K562 (cell line): ENCODE measurements around the gene SYF2. TPM values are rescaled to one million over a fixed set of nuclear protein-coding genes. Genes with fewer than 3 reads are reported as not detected.

Experiments used
- BRCA1 ChIP-seq, 2 experiments: fragments of 450-650 bp in 1 of 2; sonication (generic) in 1 of 2; formaldehyde crosslinking in 1 of 2; IDR thresholded peaks; 2 replicates each; pipeline versions ENCODE4 v1.5.0 to v1.6.1; 2017 to 2020; ENCODE audit warnings: mild to moderate bottlenecking in 1 of 2, missing genetic modification reagents in 1 of 2
- CC2D1A ChIP-seq: fragments of 450-650 bp; IDR thresholded peaks from 2 replicates; pipeline ENCODE4 v1.6.1; 2017; ENCODE audit warnings: mild to moderate bottlenecking
- EP300 ChIP-seq: IDR thresholded peaks from 2 replicates; pipeline ENCODE4 v1.6.1; 2012; ENCODE audit warnings: low read length, improper control_type of control experiment
- FUS ChIP-seq: fragments of 200-400 bp; formaldehyde crosslinking; optimal IDR thresholded peaks from 2 replicates; pipeline ENCODE3; 2017; ENCODE audit warnings: low read depth, low read length
- GTF2A2 ChIP-seq: IDR thresholded peaks from 2 replicates; pipeline ENCODE4 v1.6.1; 2016; ENCODE audit warnings: mild to moderate bottlenecking, missing genetic modification characterization, missing compliant biosample characterization
- KLF6 ChIP-seq: fragments of 250-450 bp; sonication (Bioruptor Pico); IDR thresholded peaks from 2 replicates; pipeline ENCODE4 v1.4.0; 2020; ENCODE audit warnings: mild to moderate bottlenecking, moderate library complexity, borderline replicate concordance
- MAFG ChIP-seq: fragments of 450-650 bp; conservative IDR thresholded peaks from 2 replicates; pipeline ENCODE4 v1.6.1; 2016; ENCODE audit warnings: missing genetic modification characterization, missing compliant biosample characterization
- POLR2A ChIP-seq: fragments of 450-650 bp; conservative IDR thresholded peaks from 2 replicates; pipeline ENCODE4 v1.6.1; 2016
- POLR2AphosphoS5 ChIP-seq: IDR thresholded peaks from 2 replicates; pipeline ENCODE4 v1.6.1; 2011; ENCODE audit warnings: mild to moderate bottlenecking, low read depth, low read length, moderate library complexity; ENCODE audit not compliant: control insufficient read depth, insufficient read depth
- RBM25 ChIP-seq: fragments of 200-400 bp; formaldehyde crosslinking; IDR thresholded peaks from 2 replicates; pipeline ENCODE4 v1.6.1; 2018; ENCODE audit warnings: low read length, low read depth, moderate library complexity; ENCODE audit not compliant: severe bottlenecking
- SIX5 ChIP-seq, 2 experiments: IDR thresholded peaks; 2 replicates each; pipeline ENCODE4 v1.6.1; 2011; ENCODE audit warnings: low read length in 2 of 2, borderline replicate concordance in 1 of 2, low read depth in 1 of 2, mild to moderate bottlenecking in 1 of 2, moderate library complexity in 1 of 2; ENCODE audit not compliant: insufficient read depth in 1 of 2
- SMARCA4 ChIP-seq: fragments of 450-650 bp; IDR thresholded peaks from 2 replicates; pipeline ENCODE4 v1.6.1; 2016
- SMARCA5 ChIP-seq: fragments of 450-650 bp; IDR thresholded peaks from 2 replicates; pipeline ENCODE4 v1.6.1; 2016
- SRSF9 ChIP-seq: fragments of 200-400 bp; formaldehyde crosslinking; IDR thresholded peaks from 2 replicates; pipeline ENCODE4 v1.6.1; 2017; ENCODE audit warnings: low read depth, low read length, borderline replicate concordance
- TCF7 ChIP-seq: sonication (generic); IDR thresholded peaks from 2 replicates; pipeline ENCODE4 v1.6.1; 2016; ENCODE audit warnings: antibody characterized with exemption, borderline replicate concordance
- TOE1 ChIP-seq, 2 experiments: fragments of 450-650 bp in 1 of 2; sonication (generic) in 1 of 2; formaldehyde crosslinking in 1 of 2; IDR thresholded peaks; 2 replicates each; pipeline versions ENCODE4 v1.7.1 to v1.8.0; 2016 to 2022; ENCODE audit warnings: borderline replicate concordance in 2 of 2, mild to moderate bottlenecking in 2 of 2, antibody characterized with exemption in 1 of 2, inconsistent platforms in 1 of 2, low read depth in 1 of 2, missing genetic modification reagents in 1 of 2, moderate library complexity in 1 of 2
- ZNF184 ChIP-seq: sonication (generic); formaldehyde crosslinking; IDR thresholded peaks from 2 replicates; pipeline ENCODE4 v1.5.0; 2020; ENCODE audit warnings: missing genetic modification reagents
- ZNF41 ChIP-seq: fragments of 250-450 bp; sonication (Bioruptor Pico); conservative IDR thresholded peaks from 2 replicates; pipeline ENCODE4 v1.4.0; 2020; ENCODE audit warnings: mild to moderate bottlenecking
- ZNF551 ChIP-seq: fragments of 250-450 bp; sonication (Bioruptor Pico); IDR thresholded peaks from 2 replicates; pipeline ENCODE4 v1.5.0; 2021; ENCODE audit warnings: mild to moderate bottlenecking, moderate library complexity
- ZNF584 ChIP-seq: fragments of 200-800 bp; sonication (Bioruptor generic); IDR thresholded peaks from 2 replicates; pipeline ENCODE4 v1.6.1; 2016; ENCODE audit warnings: low read depth, mild to moderate bottlenecking, missing genetic modification characterization, missing compliant biosample characterization
- ZNF586 ChIP-seq: fragments of 450-650 bp; formaldehyde crosslinking; conservative IDR thresholded peaks from 2 replicates; pipeline ENCODE4 v1.4.0; 2020; ENCODE audit warnings: mild to moderate bottlenecking, moderate library complexity
- polyA plus RNA-seq, 8 experiments: library from polyadenylated mRNA; depleted of rRNA in 4 of 8; stranded (reverse) in 5 of 8; unstranded in 3 of 8; fragments of >200 nt; fragmentation: Nextera tagmentation in 2 of 8; fragmentation: Illumina TruSeq in 1 of 8; extraction: Ambion mirVana in 2 of 8; extraction: Trizol in 1 of 8; gene quantifications; 2 replicates each; pipeline versions ENCODE4 v1.2.1 to v1.2.3, GENCODE V29; 2011 to 2014; ENCODE audit warnings: inconsistent platforms in 1 of 8, missing spikeins in 1 of 8
- total RNA-seq, 7 experiments: library from RNA; depleted of rRNA in 6 of 7; stranded (reverse); fragments of >200 nt in 6 of 7; fragmentation: Illumina TruSeq in 2 of 7; extraction: Trizol in 2 of 7; gene quantifications; 2 replicates each; pipeline versions ENCODE4 v1.2.1 to v1.2.3, GENCODE V29; 2011 to 2021; ENCODE audit warnings: low replicate concordance in 1 of 7
- TF ChIP-seq, protein P1 (sequence below): fragments of 250-450 bp; sonication (Bioruptor Pico); IDR thresholded peaks from 2 replicates; pipeline ENCODE4 v1.8.0; 2021; ENCODE audit warnings: borderline replicate concordance, mild to moderate bottlenecking, moderate library complexity; ENCODE audit not compliant: poor library complexity, severe bottlenecking
- TF ChIP-seq, protein P2 (sequence below): sonication (generic); formaldehyde crosslinking; IDR thresholded peaks from 2 replicates; pipeline ENCODE4 v1.8.0; 2022; ENCODE audit warnings: missing genetic modification reagents, mild to moderate bottlenecking, borderline replicate concordance
- TF ChIP-seq, protein P3 (sequence below): fragments of 450-650 bp; formaldehyde crosslinking; conservative IDR thresholded peaks from 2 replicates; pipeline ENCODE4 v1.4.0; 2022; ENCODE audit warnings: mild to moderate bottlenecking, missing genetic modification characterization

SYF2 gene
- total and polyA plus RNA-seq, 9 of the 15 experiments (the other 6 are each of a cell fraction or from before 2014, with no cell fraction given) = 20.9 to 69.0 (median 43.2) TPM

DNA sequence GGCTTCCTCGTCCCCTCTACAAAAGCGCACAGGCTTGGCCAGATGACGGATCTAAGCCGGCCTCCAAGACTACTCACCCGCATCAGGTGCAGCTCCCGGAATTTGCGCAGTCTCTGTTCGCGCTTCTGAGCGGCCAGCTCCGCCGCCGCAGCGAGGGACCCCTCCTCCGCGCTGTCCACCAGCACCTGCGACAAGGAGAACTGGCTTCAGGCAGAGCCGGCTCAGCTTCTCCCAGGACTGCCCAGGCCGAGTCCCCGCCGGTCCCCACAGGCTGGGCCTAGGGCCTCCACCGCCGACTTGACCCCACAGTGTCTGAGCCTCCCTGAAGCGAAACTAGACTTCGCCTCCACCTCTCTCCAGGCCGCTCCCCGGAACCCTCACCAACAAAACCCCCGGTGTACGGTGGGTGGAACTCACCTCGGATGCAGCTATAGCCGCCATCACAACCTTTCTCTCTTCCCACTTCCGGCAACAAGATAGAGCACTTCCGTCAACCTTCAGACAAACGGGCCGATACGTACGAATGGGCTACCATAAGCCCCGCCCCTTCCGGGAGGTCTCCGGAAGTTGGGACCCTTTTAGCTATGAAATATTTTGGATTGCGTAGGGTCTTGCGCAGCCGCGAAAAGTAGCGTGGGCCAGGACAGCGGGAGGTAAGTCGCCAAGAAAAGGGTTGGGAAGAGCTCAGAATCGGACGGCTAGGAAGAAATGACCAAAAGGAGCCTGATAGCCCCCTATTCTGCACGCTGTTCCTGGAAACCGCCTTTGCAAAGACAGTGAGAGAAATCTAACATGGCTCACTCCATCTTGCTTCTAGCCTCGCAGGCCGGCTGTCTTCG, at the start of gene SYF2 (continued):
- TF ChIP-seq, protein P1, sequence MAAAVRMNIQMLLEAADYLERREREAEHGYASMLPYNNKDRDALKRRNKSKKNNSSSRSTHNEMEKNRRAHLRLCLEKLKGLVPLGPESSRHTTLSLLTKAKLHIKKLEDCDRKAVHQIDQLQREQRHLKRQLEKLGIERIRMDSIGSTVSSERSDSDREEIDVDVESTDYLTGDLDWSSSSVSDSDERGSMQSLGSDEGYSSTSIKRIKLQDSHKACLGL = no peak
- TF ChIP-seq SIX5 (IDR thresholded peaks at IDR 0.05; ENCODE audit: borderline replicate concordance in 1 of 2, insufficient read depth in 1 of 2, low read depth in 1 of 2, low read length in 2 of 2) (0 out of 4 replicates have a peak, but pooled peaks of 1 of the 2 experiments have one; percentile 12), TOE1 (IDR thresholded peaks at IDR 0.05; ENCODE audit: borderline replicate concordance) (no peak), TOE1 (CRISPR knock-in tag; IDR thresholded peaks at IDR 0.05; ENCODE audit: borderline replicate concordance, low read depth) (no peak), POLR2AphosphoS5 (peak; percentile 87), SMARCA4 (no peak), ZNF584 (CRISPR knock-in tag) (peak; percentile 94), ZNF586 (CRISPR knock-in tag) (0 out of 2 replicates have a peak, but pooled peaks have one; percentile 14), BRCA1 (IDR thresholded peaks at IDR 0.05) (no peak), BRCA1 (CRISPR knock-in tag; IDR thresholded peaks at IDR 0.05) (no peak), RBM25 (no peak), GTF2A2 (tag) (peak; percentile 25; the same call in 1 of the 2 replicates), KLF6 (CRISPR knock-in tag) (peak; percentile 74), TCF7 (0 out of 2 replicates have a peak, but pooled peaks have one; percentile 15), MAFG (tag) (no peak), SMARCA5 (0 out of 2 replicates have a peak, but pooled peaks have one; percentile 37), ZNF551 (CRISPR knock-in tag) (no peak), ZNF41 (CRISPR knock-in tag) (peak; percentile 82), SRSF9 (no peak), POLR2A (peak; percentile 94), FUS (no peak), CC2D1A (no peak), ZNF184 (no peak), EP300 (no peak)
- TF ChIP-seq, protein P2, sequence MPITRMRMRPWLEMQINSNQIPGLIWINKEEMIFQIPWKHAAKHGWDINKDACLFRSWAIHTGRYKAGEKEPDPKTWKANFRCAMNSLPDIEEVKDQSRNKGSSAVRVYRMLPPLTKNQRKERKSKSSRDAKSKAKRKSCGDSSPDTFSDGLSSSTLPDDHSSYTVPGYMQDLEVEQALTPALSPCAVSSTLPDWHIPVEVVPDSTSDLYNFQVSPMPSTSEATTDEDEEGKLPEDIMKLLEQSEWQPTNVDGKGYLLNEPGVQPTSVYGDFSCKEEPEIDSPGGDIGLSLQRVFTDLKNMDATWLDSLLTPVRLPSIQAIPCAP (CRISPR knock-in tag) = peak; percentile 53; the same call in 1 of the 2 replicates
- TF ChIP-seq, protein P3, sequence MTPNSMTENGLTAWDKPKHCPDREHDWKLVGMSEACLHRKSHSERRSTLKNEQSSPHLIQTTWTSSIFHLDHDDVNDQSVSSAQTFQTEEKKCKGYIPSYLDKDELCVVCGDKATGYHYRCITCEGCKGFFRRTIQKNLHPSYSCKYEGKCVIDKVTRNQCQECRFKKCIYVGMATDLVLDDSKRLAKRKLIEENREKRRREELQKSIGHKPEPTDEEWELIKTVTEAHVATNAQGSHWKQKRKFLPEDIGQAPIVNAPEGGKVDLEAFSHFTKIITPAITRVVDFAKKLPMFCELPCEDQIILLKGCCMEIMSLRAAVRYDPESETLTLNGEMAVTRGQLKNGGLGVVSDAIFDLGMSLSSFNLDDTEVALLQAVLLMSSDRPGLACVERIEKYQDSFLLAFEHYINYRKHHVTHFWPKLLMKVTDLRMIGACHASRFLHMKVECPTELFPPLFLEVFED (CRISPR knock-in tag) = peak; percentile 49; the same call in 1 of the 2 replicates
